HepG2 (cell line): ENCODE measurements around the gene PADI6. TPM values are rescaled to one million over a fixed set of nuclear protein-coding genes. Genes with fewer than 3 reads are reported as not detected.

Experiments used
- ELF3 ChIP-seq: IDR thresholded peaks from 2 replicates; pipeline ENCODE4 v1.6.1; 2016; ENCODE audit warnings: missing genetic modification reagents, missing compliant biosample characterization
- ETV6 ChIP-seq: sonication (generic); formaldehyde crosslinking; conservative IDR thresholded peaks from 2 replicates; pipeline ENCODE4 v1.4.0; 2020; ENCODE audit warnings: missing genetic modification reagents
- MEIS2 ChIP-seq: sonication (generic); formaldehyde crosslinking; IDR thresholded peaks from 2 replicates; pipeline ENCODE4 v1.9.0; 2021; ENCODE audit warnings: mild to moderate bottlenecking, missing genetic modification reagents
- SMAD3 ChIP-seq: sonication (generic); formaldehyde crosslinking; IDR thresholded peaks from 2 replicates; pipeline ENCODE4 v1.4.0; 2020; ENCODE audit warnings: missing genetic modification reagents
- SPEN ChIP-seq: sonication (generic); formaldehyde crosslinking; IDR thresholded peaks from 2 replicates; pipeline ENCODE4 v1.5.1; 2020; ENCODE audit warnings: low read depth, mild to moderate bottlenecking, missing genetic modification reagents
- STAT6 ChIP-seq: sonication (generic); formaldehyde crosslinking; IDR thresholded peaks from 2 replicates; pipeline ENCODE4 v1.4.0; 2020; ENCODE audit warnings: missing genetic modification reagents, mild to moderate bottlenecking, borderline replicate concordance
- SYNCRIP ChIP-seq: fragments of 200-400 bp; formaldehyde crosslinking; IDR thresholded peaks from 2 replicates; pipeline ENCODE4 v1.6.1; 2018; ENCODE audit warnings: mild to moderate bottlenecking, low read depth, low read length; ENCODE audit not compliant: insufficient read depth
- ZBTB25 ChIP-seq: IDR thresholded peaks from 2 replicates; pipeline ENCODE4 v1.6.1; 2018; ENCODE audit warnings: missing genetic modification reagents
- ZNF292 ChIP-seq: sonication (generic); formaldehyde crosslinking; IDR thresholded peaks from 2 replicates; pipeline ENCODE4 v1.8.1; 2022; ENCODE audit warnings: mild to moderate bottlenecking, low read depth, missing genetic modification reagents, borderline replicate concordance
- ZNF318 ChIP-seq: sonication (generic); formaldehyde crosslinking; IDR thresholded peaks from 2 replicates; pipeline ENCODE4 v1.4.0; 2020; ENCODE audit warnings: mild to moderate bottlenecking, missing genetic modification reagents
- ZNF331 ChIP-seq: sonication (generic); formaldehyde crosslinking; IDR thresholded peaks from 2 replicates; pipeline ENCODE4 v1.4.0; 2020; ENCODE audit warnings: missing genetic modification reagents
- ZNF44 ChIP-seq: sonication (generic); formaldehyde crosslinking; IDR thresholded peaks from 2 replicates; pipeline ENCODE4 v1.5.1; 2020; ENCODE audit warnings: mild to moderate bottlenecking, missing genetic modification reagents
- ZNF496 ChIP-seq: sonication (generic); formaldehyde crosslinking; IDR thresholded peaks from 2 replicates; pipeline ENCODE4 v1.8.1; 2023; ENCODE audit warnings: mild to moderate bottlenecking, moderate library complexity, missing genetic modification reagents; ENCODE audit not compliant: insufficient replicate concordance
- ZNF713 ChIP-seq: sonication (generic); formaldehyde crosslinking; IDR thresholded peaks from 2 replicates; pipeline ENCODE4 v1.4.0; 2020; ENCODE audit warnings: mild to moderate bottlenecking, missing genetic modification reagents
- polyA plus RNA-seq, 8 experiments: library from polyadenylated mRNA; depleted of rRNA in 3 of 8; stranded (reverse) in 7 of 8; unstranded in 1 of 8; fragments of >200 nt; fragmentation: Illumina TruSeq in 4 of 8; extraction: Trizol in 4 of 8; gene quantifications; 2 replicates each; pipeline versions ENCODE4 v1.2.1 to v1.2.3, GENCODE V29; 2011 to 2016; ENCODE audit warnings: low read depth in 4 of 8, missing spikeins in 1 of 8, mixed read lengths in 1 of 8; ENCODE audit not compliant: insufficient read depth in 1 of 8
- total RNA-seq, 5 experiments: library from RNA; depleted of rRNA; stranded (reverse); fragments of >200 nt; fragmentation: Illumina TruSeq; extraction: Trizol; gene quantifications; 2 replicates each; pipeline ENCODE4 v1.2.3, GENCODE V29; 2016; ENCODE audit warnings: low read depth in 1 of 5

PADI6 gene
- total and polyA plus RNA-seq, 2 of the 13 experiments (the other 11 are each of a cell fraction or from before 2014, with no cell fraction given): not detected

- no peak for TF ChIP-seq ZNF496
- no peak for TF ChIP-seq ZNF713 (CRISPR knock-in tag)
- TF ChIP-seq MEIS2 (CRISPR knock-in tag): no peak
- no peak for TF ChIP-seq ZNF318 (CRISPR knock-in tag)
- no peak for TF ChIP-seq SPEN (CRISPR knock-in tag)
- no peak for TF ChIP-seq ZNF331 (CRISPR knock-in tag)
- no peak for TF ChIP-seq ZBTB25 (CRISPR knock-in tag)
- no peak for TF ChIP-seq ZNF292 (CRISPR knock-in tag)
- TF ChIP-seq SMAD3 (CRISPR knock-in tag): 0 out of 2 replicates have a peak, but pooled peaks have one; percentile 40
- no peak for TF ChIP-seq SYNCRIP
- TF ChIP-seq STAT6 (CRISPR knock-in tag): no peak
- TF ChIP-seq ETV6 (CRISPR knock-in tag): no peak
- peak; percentile 10; the same call in 1 of the 2 replicates for TF ChIP-seq ELF3 (CRISPR knock-in tag)
- no peak for TF ChIP-seq ZNF44
Measured at GRCh38 chr1:17439250-17440073, 67.5 kb downstream of the PADI6 start, which contains the start of gene RCC2 (continued).
